GM12878 (cell line): Measurements from ENCODE around the gene CACNA1G. TPM values are rescaled to one million over a fixed set of nuclear protein-coding genes. Genes with fewer than 3 reads are reported as not detected.

Source experiments
- ATAC-seq: fragments of 200-7000 bp; cut with Tn5 transposase; 3 replicates; pipeline ENCODE4 v1.9.1; 2020; ENCODE audit warnings: mild to moderate bottlenecking, moderate library complexity
- BruUV-seq: library from RNA; stranded (reverse); fragments of 400-500 nt; replicated peaks from 2 replicates; lab custom pipeline; 2021; lab: Mats Ljungman, UMichigan
- CTCF ChIA-PET: fragments of 300-600 bp; sonication (Branson Sonifier 250); formaldehyde crosslinking; extraction: SDS; loops from one replicate; lab custom pipeline; 2021; ENCODE audit warnings: inconsistent platforms; lab: Yijun Ruan, JAX
- POLR2A ChIA-PET: fragments of 350-600 bp; formaldehyde crosslinking; extraction: SDS; loops from one replicate; lab custom pipeline; 2021; ENCODE audit warnings: inconsistent platforms; lab: Charles Lee
- RAD21 ChIA-PET: fragments of 300-600 bp; sonication (Branson Sonifier 250); formaldehyde crosslinking; loops from one replicate; lab custom pipeline; 2023; ENCODE audit warnings: antibody characterized with exemption; ENCODE audit not compliant: unreplicated experiment; lab: Charles Lee
- SMC1A ChIA-PET: fragments of 300-600 bp; sonication (Branson Sonifier 250); formaldehyde crosslinking; loops from one replicate; lab custom pipeline; 2023; ENCODE audit not compliant: unreplicated experiment, uncharacterized antibody; lab: Charles Lee
- DNase-seq: peaks from one replicate; pipeline ENCODE4 v3.0.0-alpha.2; 2011; ENCODE audit warnings: low read depth, low spot score
- FAIRE-seq: peaks from 3 replicates; lab custom pipeline; 2011; peaks lifted over from hg19 to GRCh38; lab: Jason Lieb, UNC
- H2AFZ ChIP-seq: 2 replicates; pipeline ENCODE4 v1.6.0; 2011; ENCODE audit warnings: low read depth, low read length, control low read depth; ENCODE audit not compliant: control insufficient read depth
- H3K27ac ChIP-seq: 2 replicates; pipeline ENCODE4 v1.5.1; 2011; ENCODE audit warnings: control low read depth; ENCODE audit not compliant: control insufficient read depth, insufficient read depth
- H3K27me3 ChIP-seq, 2 experiments: replicated peaks in 1 of 2; 2 replicates each; pipeline versions ENCODE4 v1.6.0 to v1.6.1; 2011; ENCODE audit warnings: low read length in 1 of 2; ENCODE audit not compliant: control insufficient read depth in 2 of 2, insufficient read depth in 2 of 2
- H3K36me3 ChIP-seq, 2 experiments: 2 replicates each; pipeline ENCODE4 v1.5.1; 2011; ENCODE audit warnings: low read length in 1 of 2; ENCODE audit not compliant: control insufficient read depth in 2 of 2, insufficient read depth in 2 of 2
- H3K4me1 ChIP-seq: 2 replicates; pipeline ENCODE4 v1.6.1; 2011; ENCODE audit warnings: mild to moderate bottlenecking, low read length, moderate library complexity, mixed read lengths; ENCODE audit not compliant: control insufficient read depth, insufficient read depth
- H3K4me2 ChIP-seq: 2 replicates; pipeline ENCODE4 v1.6.0; 2011; ENCODE audit warnings: control low read depth; ENCODE audit not compliant: control insufficient read depth, insufficient read depth
- H3K4me3 ChIP-seq: fragments of 200-600 bp; sonication (generic); 2 replicates; pipeline ENCODE4 v1.5.1; 2016
- H3K79me2 ChIP-seq: 2 replicates; pipeline ENCODE4 v1.6.0; 2011; ENCODE audit warnings: low read length; ENCODE audit not compliant: control insufficient read depth, insufficient read depth
- H3K9ac ChIP-seq: 2 replicates; pipeline ENCODE4 v1.8.0; 2011; ENCODE audit warnings: low read length, control low read depth, mixed read lengths; ENCODE audit not compliant: control insufficient read depth, insufficient read depth
- H3K9me3 ChIP-seq: replicated peaks from 3 replicates; pipeline ENCODE4 v1.5.1; 2011; ENCODE audit warnings: mild to moderate bottlenecking, low read length; ENCODE audit not compliant: control insufficient read depth, insufficient read depth
- H4K20me1 ChIP-seq: 2 replicates; pipeline ENCODE4 v1.6.0; 2011; ENCODE audit not compliant: control insufficient read depth, insufficient read depth
- CTCF ChIP-seq, 3 experiments: IDR thresholded peaks in 2 of 3; conservative IDR thresholded peaks in 1 of 3; 2 replicates each; pipeline ENCODE4 v1.5.1; 2011; ENCODE audit warnings: low read depth in 3 of 3, low read length in 3 of 3, mild to moderate bottlenecking in 3 of 3, control low read depth in 2 of 3, moderate library complexity in 2 of 3, inconsistent platforms in 1 of 3, mixed read lengths in 1 of 3; ENCODE audit not compliant: control insufficient read depth in 2 of 3, insufficient read depth in 1 of 3; ENCODE audit errors: extremely low read depth in 1 of 3
- USF1 ChIP-seq: IDR thresholded peaks from 2 replicates; pipeline ENCODE4 v1.6.1; 2011; ENCODE audit warnings: borderline replicate concordance, low read depth, mild to moderate bottlenecking, moderate library complexity, mixed read lengths, low read length; ENCODE audit not compliant: insufficient read depth; ENCODE audit errors: extremely low read length
- WGBS: methylation state at CpG from one replicate; pipeline ENCODE4 v1.1.6; 2016; ENCODE audit warnings: low lambda C conversion rate; ENCODE audit not compliant: insufficient replicate concordance, insufficient coverage; ENCODE audit errors: missing lambda C conversion rate; 5-methylcytosine and 5-hydroxymethylcytosine counted together
- in situ Hi-C: fragments of 300-500 bp; cut with MboI; formaldehyde crosslinking; loops from 9 replicates; pipeline ENCODE4 v1.14.3; 2018; ENCODE audit warnings: mixed read lengths
- intact Hi-C: fragments of 100-400 bp; cut with micrococcal nuclease; formaldehyde crosslinking; loops from one replicate; pipeline ENCODE4 v1.14.2; 2022; ENCODE audit not compliant: unreplicated experiment
- polyA plus RNA-seq, 11 experiments: library from polyadenylated mRNA; depleted of rRNA in 4 of 11; unstranded in 6 of 11; stranded (reverse) in 5 of 11; fragments of >200 nt; fragmentation: Nextera tagmentation in 4 of 11; fragmentation: Illumina TruSeq in 1 of 11; extraction: Ambion mirVana in 4 of 11; extraction: Trizol in 1 of 11; gene quantifications; 1 replicate in 1 of 11; 2 replicates in 10 of 11; pipeline versions ENCODE4 v1.2.1 to v1.2.3, GENCODE V29; 2011 to 2016; ENCODE audit warnings: inconsistent platforms in 2 of 11, missing spikeins in 2 of 11, low read depth in 1 of 11
- total RNA-seq, 4 experiments: library from RNA; depleted of rRNA in 3 of 4; stranded (reverse); fragments of >200 nt in 3 of 4; fragmentation: Illumina TruSeq in 1 of 4; extraction: Trizol in 1 of 4; gene quantifications; 2 replicates each; pipeline versions ENCODE4 v1.2.1 to v1.2.3, GENCODE V29; 2013 to 2021

The CACNA1G gene
- total and polyA plus RNA-seq, 10 of the 15 experiments (the other 5 are each of a cell fraction or from before 2014, with no cell fraction given), result 0.03 to 0.15 TPM; not detected in 8

GRCh38 chr17:50603340-50603739 is 42.8 kb downstream of the CACNA1G start:
- 20% methylated on average over 9 of the region's 9 CpGs for WGBS
- RAD21 ChIA-PET, result no interaction called here

More at GRCh38 chr17:50603340-50603739, 42.8 kb downstream of the CACNA1G start:
- ChIA-PET POLR2A (no interaction called here), CTCF (no interaction called here), SMC1A (no interaction called here)
- TF ChIP-seq USF1 (no peak), CTCF (IDR thresholded peaks at IDR 0.05 in 2 of 3, conservative IDR thresholded peaks at IDR 0.05 in 1 of 3; ENCODE audit: control insufficient read depth in 2 of 3, extremely low read depth in 1 of 3, insufficient read depth in 1 of 3, low read depth in 3 of 3, low read length in 3 of 3) (peak; percentile 1 to 34 (median 27); a peak in 2 of 6 replicates)
- intact Hi-C loops, result no loop called here
- Histone ChIP-seq H2AFZ (no peak overlapping the region), H4K20me1 (no peaks in the 10 kb centered on the region), H3K27me3 (no peaks in the 10 kb centered on the region; a peak in 2 of 4 replicates), H3K4me3 (no peak overlapping the region), H3K9me3 (no peaks in the 10 kb centered on the region), H3K4me2 (no peak overlapping the region), H3K9ac (no peak overlapping the region), H3K79me2 (no peaks in the 10 kb centered on the region), H3K27ac (no peak overlapping the region), H3K36me3 (no peaks in the 10 kb centered on the region), H3K4me1 (no peaks in the 10 kb centered on the region)
- DNase-seq, result no peak
- FAIRE-seq, result no peak
- in situ Hi-C loops, result no loop called here
- ATAC-seq, result peak; percentile 80
- no TSS peak for BruUV-seq
